Endothelial cell of umbilical vein (primary cell): ENCODE results near the gene FKBP2. TPM values are rescaled to one million over a fixed set of nuclear protein-coding genes. Genes with fewer than 3 reads are reported as not detected.

ENCODE experiments used
- BruUV-seq: library from RNA; stranded (reverse); fragments of 400-500 nt; replicated peaks from 2 replicates; lab custom pipeline; 2021; lab: Mats Ljungman, UMichigan
- CTCF ChIA-PET: fragments of 300-600, 350-600 bp; sonication (Branson Sonifier 250); formaldehyde crosslinking; loops from one replicate; lab custom pipeline; 2021; ENCODE audit warnings: antibody characterized with exemption, inconsistent platforms; lab: Charles Lee
- POLR2A ChIA-PET: fragments of 300-600, 350-600 bp; sonication (Branson Sonifier 250); formaldehyde crosslinking; loops from one replicate; lab custom pipeline; 2021; ENCODE audit warnings: antibody characterized with exemption, inconsistent platforms; lab: Charles Lee
- DNase-seq: peaks from one replicate; pipeline ENCODE4 v3.0.0-alpha.2; 2011; ENCODE audit warnings: low read depth, low spot score
- FAIRE-seq: peaks from 2 replicates; lab custom pipeline; 2011; peaks lifted over from hg19 to GRCh38; lab: Jason Lieb, UNC
- H2AFZ ChIP-seq: 2 replicates; pipeline ENCODE4 v1.6.0; 2012; ENCODE audit warnings: low read depth, low read length, control low read depth, inconsistent platforms
- H3K27ac ChIP-seq: 2 replicates; pipeline ENCODE4 v1.5.1; 2011; ENCODE audit warnings: low read depth, mild to moderate bottlenecking, control low read depth, low read length, moderate library complexity; ENCODE audit not compliant: insufficient read depth
- H3K27me3 ChIP-seq, 2 experiments: 2 replicates each; pipeline versions ENCODE4 v1.6.0 to v1.6.1; 2011; ENCODE audit warnings: low read length in 2 of 2, mixed read lengths in 1 of 2; ENCODE audit not compliant: control insufficient read depth in 2 of 2, insufficient read depth in 2 of 2
- H3K36me3 ChIP-seq, 2 experiments: 2 replicates in 1 of 2; 3 replicates in 1 of 2; pipeline ENCODE4 v1.5.1; 2011; ENCODE audit warnings: low read length in 2 of 2, mild to moderate bottlenecking in 1 of 2, moderate library complexity in 1 of 2; ENCODE audit not compliant: control insufficient read depth in 2 of 2, insufficient read depth in 2 of 2; ENCODE audit errors: extremely low read depth in 1 of 2
- H3K4me1 ChIP-seq: 3 replicates; pipeline ENCODE4 v1.5.1; 2011; ENCODE audit warnings: mild to moderate bottlenecking, low read length; ENCODE audit not compliant: control insufficient read depth, insufficient read depth; ENCODE audit errors: extremely low read depth
- H3K4me2 ChIP-seq: 2 replicates; pipeline ENCODE4 v1.6.1; 2011; ENCODE audit warnings: low read length, control low read depth, mixed read lengths; ENCODE audit not compliant: insufficient read depth
- H3K4me3 ChIP-seq, 3 experiments: fragments of 200-600 bp in 1 of 3; sonication (generic), shearing (Covaris generic) in 1 of 3; replicated peaks in 1 of 3; 2 replicates each; pipeline ENCODE4 v1.5.1; 2011 to 2016; ENCODE audit warnings: control low read depth in 3 of 3, low read length in 3 of 3, mild to moderate bottlenecking in 2 of 3, inconsistent platforms in 1 of 3, low read depth in 1 of 3, moderate library complexity in 1 of 3; ENCODE audit not compliant: insufficient read depth in 1 of 3
- H3K79me2 ChIP-seq: 2 replicates; pipeline ENCODE4 v1.6.0; 2012; ENCODE audit warnings: low read length, inconsistent platforms; ENCODE audit not compliant: control insufficient read depth, insufficient read depth
- H3K9ac ChIP-seq: replicated peaks from 2 replicates; pipeline ENCODE3; 2011; ENCODE audit warnings: low read length, control low read depth; ENCODE audit not compliant: insufficient read depth; ENCODE audit errors: extremely low read depth
- H3K9me1 ChIP-seq: replicated peaks from 3 replicates; pipeline ENCODE4 v1.6.0; 2011; ENCODE audit warnings: mild to moderate bottlenecking, low read length; ENCODE audit not compliant: control insufficient read depth, insufficient read depth; ENCODE audit errors: extremely low read depth
- H3K9me3 ChIP-seq: replicated peaks from 2 replicates; pipeline ENCODE4 v1.5.1; 2012; ENCODE audit warnings: low read length, inconsistent platforms; ENCODE audit not compliant: control insufficient read depth, insufficient read depth
- H4K20me1 ChIP-seq: replicated peaks from 2 replicates; pipeline ENCODE3; 2011; ENCODE audit warnings: mild to moderate bottlenecking, low read length; ENCODE audit not compliant: control insufficient read depth, insufficient read depth; ENCODE audit errors: extremely low read depth
- CTCF ChIP-seq, 2 donors: IDR thresholded peaks; 1 replicate in 1 of 2; 2 replicates in 1 of 2; pipeline ENCODE4 v1.5.1; 2011; ENCODE audit warnings: low read length in 2 of 2, mild to moderate bottlenecking in 2 of 2, moderate library complexity in 2 of 2, control low read depth in 1 of 2, inconsistent platforms in 1 of 2, low read depth in 1 of 2; ENCODE audit not compliant: insufficient read depth in 1 of 2; ENCODE audit errors: extremely low read depth in 1 of 2
- EZH2 ChIP-seq: IDR thresholded peaks from 2 replicates; pipeline ENCODE4 v1.6.1; 2012; ENCODE audit warnings: borderline replicate concordance, low read depth, mild to moderate bottlenecking, moderate library complexity, low read length, inconsistent platforms; ENCODE audit not compliant: severe bottlenecking
- FOS ChIP-seq: IDR thresholded peaks from 2 replicates; pipeline ENCODE4 v1.6.1; 2011; ENCODE audit warnings: mild to moderate bottlenecking, low read length, moderate library complexity, borderline replicate concordance; ENCODE audit not compliant: insufficient read depth
- GATA2 ChIP-seq: IDR thresholded peaks from 2 replicates; pipeline ENCODE4 v1.7.0; 2011; ENCODE audit warnings: low read depth, mild to moderate bottlenecking, moderate library complexity, mixed read lengths, low read length; ENCODE audit not compliant: insufficient read length, insufficient read depth
- JUN ChIP-seq: IDR thresholded peaks from 2 replicates; pipeline ENCODE4 v1.6.1; 2011; ENCODE audit warnings: borderline replicate concordance, low read depth; ENCODE audit not compliant: insufficient read length, insufficient read depth
- POLR2A ChIP-seq: IDR thresholded peaks from 2 replicates; pipeline ENCODE4 v1.6.1; 2012; ENCODE audit warnings: low read depth, mild to moderate bottlenecking, control low read depth, low read length
- POLR2AphosphoS5 ChIP-seq: IDR thresholded peaks from 2 replicates; pipeline ENCODE4 v1.6.1; 2012; ENCODE audit warnings: low read depth, mild to moderate bottlenecking, control low read depth, low read length, moderate library complexity; ENCODE audit not compliant: insufficient read depth
- dilution Hi-C: fragments of 300-500 bp; cut with MboI; formaldehyde crosslinking; loops from one replicate; pipeline ENCODE4 v1.15.0; 2019; ENCODE audit warnings: low sequenced_read_pairs; ENCODE audit not compliant: extremely low pct_ligation_motif_present
- intact Hi-C: fragments of 100-400 bp; cut with micrococcal nuclease; formaldehyde crosslinking; loops from one replicate; pipeline ENCODE4 v1.10.0; 2022
- polyA plus RNA-seq, 4 experiments: library from polyadenylated mRNA; depleted of rRNA in 3 of 4; stranded (reverse) in 3 of 4; unstranded in 1 of 4; fragments of >200 nt; gene quantifications; 2 replicates each; pipeline versions ENCODE4 v1.2.1 to v1.2.3, GENCODE V29; 2011 to 2012; ENCODE audit warnings: missing spikeins in 1 of 4
- total RNA-seq: library from RNA; stranded (reverse); gene quantifications from 2 replicates; pipeline ENCODE4 v1.2.3, GENCODE V29; 2021

Gene FKBP2
- total and polyA plus RNA-seq, 2 donors (not counting 3 experiments of a cell fraction or from before 2014, with no cell fraction given) = 48.5 to 74.4 TPM

GRCh38 chr11:64243236-64243854 lies 2.5 kb downstream of the FKBP2 start:
- Histone ChIP-seq H2AFZ (no peak overlapping the region), H4K20me1 (no peaks in the 10 kb centered on the region), H3K4me1 (peaks cover 21% of the 10 kb centered on the region), H3K27ac (no peak overlapping the region), H3K4me3 (no peak overlapping the region), H3K27me3 (no peaks in the 10 kb centered on the region), H3K79me2 (peaks cover 40% of the 10 kb centered on the region), H3K4me2 (no peak overlapping the region), H3K9me3 (no peaks in the 10 kb centered on the region), H3K9ac (no peak overlapping the region), H3K9me1 (no peaks in the 10 kb centered on the region), H3K36me3 (peaks cover 0 to 15% of the 10 kb centered on the region in 2 experiments)
- ChIA-PET POLR2A (no interaction called here), CTCF (interaction anchor here (0.9 to 5.0 kb wide), 4 partner anchors 20 to 57 kb away, joined by 3 to 36 read pairs (median 15); partner anchors contain the start of gene CATSPERZ)
- BruUV-seq = TSS peak; percentile 13
- TF ChIP-seq FOS = no peak
- TF ChIP-seq GATA2 = no peak
- no peak for TF ChIP-seq JUN
- peak; percentile 59 for TF ChIP-seq POLR2A
- no peak for TF ChIP-seq EZH2
- peak; percentile 70 for TF ChIP-seq POLR2AphosphoS5
- TF ChIP-seq CTCF (IDR thresholded peaks at IDR 0.05; ENCODE audit: extremely low read depth in 1 of 2, insufficient read depth in 1 of 2, low read depth in 1 of 2, low read length in 2 of 2) = no peak
- dilution Hi-C loops (no loop called here), intact Hi-C loops (loop anchor here (5.0 kb wide), 1 partner anchor 114 kb away; the partner anchor contains the start of gene RPS6KA4)
- FAIRE-seq (no peak), DNase-seq (no peak)
